ENCODE results near the gene RNF14.

DNA sequence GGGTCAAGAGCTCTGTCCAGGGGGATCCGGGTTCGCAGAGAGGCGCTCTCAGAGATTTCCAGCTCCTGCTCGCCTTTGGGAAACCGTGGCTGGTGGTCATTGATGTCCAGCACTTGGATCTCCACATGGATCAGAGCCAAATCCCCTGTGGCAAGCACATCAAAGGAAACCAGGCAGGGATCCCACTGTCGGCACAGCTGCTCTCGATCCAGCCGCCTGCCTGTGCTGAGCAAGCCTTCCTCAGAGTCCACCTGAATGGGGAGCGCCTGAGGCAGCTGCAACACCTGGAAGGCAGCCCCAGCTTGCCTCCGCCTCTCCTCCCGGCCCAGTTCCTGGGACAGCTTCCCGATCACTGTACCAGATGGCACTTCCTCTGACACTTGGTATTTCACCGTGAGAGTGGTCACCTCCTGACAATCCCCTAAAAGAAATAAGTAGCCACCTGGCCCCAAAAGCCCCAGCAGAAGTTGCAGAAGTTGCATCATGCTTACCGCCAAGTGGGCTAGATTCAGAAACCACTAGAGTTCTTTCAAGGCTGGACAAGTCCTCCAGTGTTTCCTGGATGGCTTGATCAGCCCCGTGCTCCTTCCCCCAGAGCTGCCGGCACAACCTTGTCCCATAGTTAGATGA, 11.4 kb upstream of the RNF14 start:
- TF ChIP-seq CTCF (conservative IDR thresholded peaks at IDR 0.05) (no peak), EZH2 (IDR thresholded peaks at IDR 0.05; ENCODE audit: low read depth) (no peak)
